ENCODE measurements around the gene RNF145.

Gene RNF145

DNA sequence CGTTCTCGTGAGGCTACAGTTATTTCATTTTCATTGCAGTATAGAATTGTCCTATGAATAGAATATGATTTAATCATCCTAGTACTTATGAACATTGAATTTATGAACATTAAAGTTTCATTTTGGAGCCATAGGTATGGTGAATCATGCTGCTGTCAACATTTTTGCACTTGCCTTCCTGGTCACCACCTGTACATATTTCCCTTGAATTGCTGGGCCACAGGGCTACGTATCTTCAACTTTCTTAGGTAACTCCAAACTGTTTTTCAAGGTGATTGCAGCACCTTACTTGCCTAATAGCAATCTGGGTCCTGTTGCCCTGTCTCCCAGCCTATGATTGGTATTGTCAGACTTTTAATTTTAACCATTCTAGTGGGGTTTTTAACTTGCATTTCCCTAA, 6.5 kb upstream of the RNF145 start:
- TF ChIP-seq, protein P1, sequence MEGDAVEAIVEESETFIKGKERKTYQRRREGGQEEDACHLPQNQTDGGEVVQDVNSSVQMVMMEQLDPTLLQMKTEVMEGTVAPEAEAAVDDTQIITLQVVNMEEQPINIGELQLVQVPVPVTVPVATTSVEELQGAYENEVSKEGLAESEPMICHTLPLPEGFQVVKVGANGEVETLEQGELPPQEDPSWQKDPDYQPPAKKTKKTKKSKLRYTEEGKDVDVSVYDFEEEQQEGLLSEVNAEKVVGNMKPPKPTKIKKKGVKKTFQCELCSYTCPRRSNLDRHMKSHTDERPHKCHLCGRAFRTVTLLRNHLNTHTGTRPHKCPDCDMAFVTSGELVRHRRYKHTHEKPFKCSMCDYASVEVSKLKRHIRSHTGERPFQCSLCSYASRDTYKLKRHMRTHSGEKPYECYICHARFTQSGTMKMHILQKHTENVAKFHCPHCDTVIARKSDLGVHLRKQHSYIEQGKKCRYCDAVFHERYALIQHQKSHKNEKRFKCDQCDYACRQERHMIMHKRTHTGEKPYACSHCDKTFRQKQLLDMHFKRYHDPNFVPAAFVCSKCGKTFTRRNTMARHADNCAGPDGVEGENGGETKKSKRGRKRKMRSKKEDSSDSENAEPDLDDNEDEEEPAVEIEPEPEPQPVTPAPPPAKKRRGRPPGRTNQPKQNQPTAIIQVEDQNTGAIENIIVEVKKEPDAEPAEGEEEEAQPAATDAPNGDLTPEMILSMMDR (IDR thresholded peaks at IDR 0.05; ENCODE audit: low read depth, low read length): no peak
- Histone ChIP-seq H3K9me3 (ENCODE audit: severe bottlenecking) (no peaks in the 10 kb centered on the region), H3K4me3 (ENCODE audit: low read depth, low read length) (no peak overlapping the region), H3K27ac (no peak overlapping the region), H3K36me3 (no peaks in the 10 kb centered on the region), H3K27me3 (ENCODE audit: insufficient read depth, low read depth, severe bottlenecking) (no peaks in the 10 kb centered on the region)
- no peak for DNase-seq

GRCh38 chr5:159214486-159215271, 5.3 kb upstream of the RNF145 start:
- TF ChIP-seq, protein P1 (IDR thresholded peaks at IDR 0.05; ENCODE audit: low read depth, low read length): no peak
- Histone ChIP-seq H3K4me3 (ENCODE audit: low read depth, low read length) (no peak overlapping the region), H3K9me3 (ENCODE audit: severe bottlenecking) (no peaks in the 10 kb centered on the region), H3K27me3 (ENCODE audit: insufficient read depth, low read depth, severe bottlenecking) (no peaks in the 10 kb centered on the region), H3K36me3 (no peaks in the 10 kb centered on the region), H3K27ac (no peak overlapping the region)
- DNase-seq: no peak

DNA sequence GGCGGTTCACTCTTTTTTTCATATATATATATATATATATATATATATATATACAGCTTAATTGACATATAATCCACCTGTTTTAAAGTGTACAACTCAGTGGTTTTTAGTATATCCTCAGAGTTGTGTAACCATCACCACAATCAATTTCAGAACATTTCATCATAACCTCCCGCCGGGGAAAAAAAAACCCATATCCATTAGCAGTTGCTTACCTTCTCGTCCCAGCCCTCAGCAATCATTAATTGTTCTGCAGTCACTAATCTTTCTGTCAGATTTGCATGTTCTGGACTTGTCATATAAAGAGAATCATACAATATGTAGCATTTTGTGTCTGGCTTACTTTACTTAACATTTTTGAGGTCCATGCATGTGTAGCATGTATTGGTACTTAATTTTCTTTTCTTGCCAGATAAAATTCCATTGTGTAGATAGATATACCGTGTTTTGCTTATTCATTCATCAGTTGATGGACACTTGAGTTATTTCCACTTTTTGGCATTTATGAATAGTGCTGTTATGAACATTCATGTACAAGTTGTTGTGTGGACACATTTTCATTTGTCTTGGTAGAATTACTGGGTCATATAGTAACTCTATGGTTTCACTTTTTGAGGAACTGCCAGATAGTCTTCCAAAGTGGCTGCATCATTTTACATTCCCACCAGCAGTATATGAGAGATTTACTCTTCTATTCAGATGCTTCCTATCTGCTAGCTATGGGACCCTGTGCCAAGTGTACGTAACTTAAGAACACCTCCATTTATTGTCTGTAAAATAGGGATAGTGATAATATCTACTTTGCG, 3.5 kb upstream of the RNF145 start:
- Histone ChIP-seq H3K4me3 (ENCODE audit: low read depth, low read length) (no peak overlapping the region), H3K27me3 (ENCODE audit: insufficient read depth, low read depth, severe bottlenecking) (no peaks in the 10 kb centered on the region), H3K27ac (no peak overlapping the region), H3K36me3 (no peaks in the 10 kb centered on the region), H3K9me3 (ENCODE audit: severe bottlenecking) (no peaks in the 10 kb centered on the region)
- TF ChIP-seq, protein P1 (IDR thresholded peaks at IDR 0.05; ENCODE audit: low read depth, low read length): no peak
- no peak for DNase-seq

GRCh38 chr5:159211729-159212174, 2.4 kb upstream of the RNF145 start:
- TF ChIP-seq, protein P1 (IDR thresholded peaks at IDR 0.05; ENCODE audit: low read depth, low read length): no peak
- peak; percentile 30 for DNase-seq
- Histone ChIP-seq H3K9me3 (ENCODE audit: severe bottlenecking) (no peaks in the 10 kb centered on the region), H3K36me3 (no peaks in the 10 kb centered on the region), H3K27ac (no peak overlapping the region), H3K27me3 (ENCODE audit: insufficient read depth, low read depth, severe bottlenecking) (no peaks in the 10 kb centered on the region), H3K4me3 (ENCODE audit: low read depth, low read length) (no peak overlapping the region)

GRCh38 chr5:159210846-159211245, 1.5 kb upstream of the RNF145 start:
- no peaks in the 10 kb centered on the region for H3K27me3 ChIP-seq (ENCODE audit: insufficient read depth, low read depth, severe bottlenecking)
- no peak overlapping the region for H3K27ac ChIP-seq
- no peak overlapping the region for H3K4me3 ChIP-seq (ENCODE audit: low read depth, low read length)
- TF ChIP-seq, protein P1 (IDR thresholded peaks at IDR 0.05; ENCODE audit: low read depth, low read length): no peak
- no peaks in the 10 kb centered on the region for H3K9me3 ChIP-seq (ENCODE audit: severe bottlenecking)
- H3K36me3 ChIP-seq: no peaks in the 10 kb centered on the region
- no peak for DNase-seq
